Measurements from ENCODE around the gene ACTL8.

DNA sequence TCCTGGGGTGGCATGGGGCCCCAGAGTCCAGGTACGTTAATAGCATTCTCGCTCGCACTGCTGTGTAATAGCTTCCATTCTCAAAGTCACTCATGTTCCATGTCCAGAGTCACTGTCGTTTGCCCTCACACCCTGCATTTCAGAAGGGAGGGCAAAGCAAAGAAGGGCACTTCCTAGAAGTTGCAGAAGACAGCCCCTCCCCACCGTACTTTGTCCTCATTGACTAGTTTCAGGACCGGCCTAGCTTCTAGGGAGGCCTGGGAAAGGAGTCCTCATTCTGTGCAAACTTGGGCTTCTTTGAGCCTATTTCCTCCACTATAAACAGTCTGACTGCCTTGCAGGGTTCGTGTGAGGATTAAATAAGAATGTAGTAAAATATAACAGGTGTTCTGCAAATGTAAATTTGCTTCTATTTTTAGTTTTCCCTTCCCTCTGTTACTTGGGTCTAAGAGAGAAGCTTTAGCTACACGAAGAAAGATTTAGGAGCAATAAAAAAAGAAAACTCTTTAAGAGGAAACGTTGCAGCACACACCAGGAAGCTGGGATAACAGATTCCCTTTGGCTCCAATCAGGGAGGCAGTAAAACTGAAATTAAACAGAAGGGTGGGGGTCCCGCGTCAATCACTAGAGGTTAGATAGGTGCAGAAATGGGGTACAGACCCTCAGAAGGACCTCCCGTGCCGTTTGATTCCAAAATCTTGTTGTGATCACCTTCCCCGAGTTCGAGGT is 40.1 kb downstream of the ACTL8 start:
- no peak for TF ChIP-seq USF2 (IDR thresholded peaks at IDR 0.05)
- no peak for TF ChIP-seq RARB (CRISPR knock-in tag; IDR thresholded peaks at IDR 0.05)
- TF ChIP-seq CTCF (IDR thresholded peaks at IDR 0.05), result no peak
- TF ChIP-seq RAD21 (conservative IDR thresholded peaks at IDR 0.05 in 1 of 2, IDR thresholded peaks at IDR 0.05 in 1 of 2), result no peak
- TF ChIP-seq MAFK (IDR thresholded peaks at IDR 0.05; ENCODE audit: partially characterized antibody), result no peak
- TF ChIP-seq ESRRA (IDR thresholded peaks at IDR 0.05; ENCODE audit: borderline replicate concordance, low read length), result no peak
- TF ChIP-seq POLR2A (IDR thresholded peaks at IDR 0.05; ENCODE audit: low read length), result no peak
- TF ChIP-seq, protein P1, sequence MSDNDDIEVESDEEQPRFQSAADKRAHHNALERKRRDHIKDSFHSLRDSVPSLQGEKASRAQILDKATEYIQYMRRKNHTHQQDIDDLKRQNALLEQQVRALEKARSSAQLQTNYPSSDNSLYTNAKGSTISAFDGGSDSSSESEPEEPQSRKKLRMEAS (IDR thresholded peaks at IDR 0.05), result no peak
- no peak for TF ChIP-seq CBX8 (IDR thresholded peaks at IDR 0.05)
